ENCODE data around the gene MEN1. TPM values are rescaled to one million over a fixed set of nuclear protein-coding genes. Genes with fewer than 3 reads are reported as not detected.

MEN1 gene
- polyA plus RNA-seq, 3 donors, result 9.4 to 26.2 (median 10.0) TPM

- Mint-ChIP-seq H3K9me3 (no peaks in the 10 kb centered on the region), H3K4me3 (no peak overlapping the region), H3K27ac (no peak overlapping the region), H3K4me1 (no peaks in the 10 kb centered on the region), H3K36me3 (peaks cover 34 to 42% of the 10 kb centered on the region in 2 donors), H3K27me3 (ENCODE audit: low read depth in 3 of 3) (no peaks in the 10 kb centered on the region)
- TF ChIP-seq CTCF (IDR thresholded peaks at IDR 0.05), result no peak
- Histone ChIP-seq H3K9ac (ENCODE audit: insufficient read depth, low read length, poor library complexity, severe bottlenecking) (no peak overlapping the region), H3K4me2 (replicated peaks; ENCODE audit: extremely low read depth, low read length, poor library complexity, severe bottlenecking) (no peak overlapping the region), H3K79me2 (ENCODE audit: insufficient read depth, low read length) (no peaks in the 10 kb centered on the region), H3K27ac (ENCODE audit: low read depth in 1 of 2, low read length in 2 of 2) (no peak overlapping the region), H3K4me1 (ENCODE audit: control insufficient read depth in 1 of 2, insufficient read depth in 2 of 2, low read length in 2 of 2) (no peaks in the 10 kb centered on the region), H3K27me3 (ENCODE audit: control insufficient read depth in 2 of 2, insufficient read depth in 2 of 2, low read length in 2 of 2) (no peaks in the 10 kb centered on the region), H2AFZ (ENCODE audit: insufficient read depth, low read depth, low read length, poor library complexity, severe bottlenecking) (no peak overlapping the region), H3K4me3 (replicated peaks in 1 of 3; ENCODE audit: low read depth in 2 of 3, low read length in 3 of 3) (no peak overlapping the region), H3K36me3 (replicated peaks in 1 of 2; ENCODE audit: control insufficient read depth in 1 of 2, insufficient read depth in 2 of 2, low read length in 2 of 2) (peaks cover 43 to 45% of the 10 kb centered on the region in 2 donors), H4K20me1 (ENCODE audit: insufficient read depth, low read length) (no peaks in the 10 kb centered on the region), H3K9me3 (replicated peaks in 1 of 2; ENCODE audit: control insufficient read depth in 1 of 2, insufficient read depth in 1 of 2, low read length in 2 of 2) (no peaks in the 10 kb centered on the region)
- intact Hi-C loops (cut with micrococcal nuclease), result loop anchor here in 1 of 2 donors (10.0 kb wide), 1 partner anchor 56 kb away; the partner anchor contains the start of gene CDC42BPG
- no peak for DNase-seq
- WGBS (ENCODE audit: insufficient coverage), result 90% methylated on average over 5 of the region's 9 CpGs
Observed at GRCh38 chr11:64788321-64789215, 21.8 kb downstream of the MEN1 start.

GRCh38 chr11:64787526-64788320, 22.6 kb downstream of the MEN1 start:
- H3K27me3 ChIP-seq (ENCODE audit: control insufficient read depth in 2 of 2, insufficient read depth in 2 of 2, low read length in 2 of 2), result no peaks in the 10 kb centered on the region
- peak; percentile 46 to 60 (median 54) for DNase-seq
- intact Hi-C loops (cut with micrococcal nuclease), result loop anchor here in 1 of 2 donors (10.0 kb wide), 1 partner anchor 57 kb away; the partner anchor contains the start of gene CDC42BPG
- H3K9ac ChIP-seq (ENCODE audit: insufficient read depth, low read length, poor library complexity, severe bottlenecking), result no peak overlapping the region
- peak; percentile 82 for TF ChIP-seq CTCF (IDR thresholded peaks at IDR 0.05)
- H3K9me3 ChIP-seq (replicated peaks in 1 of 2; ENCODE audit: control insufficient read depth in 1 of 2, insufficient read depth in 1 of 2, low read length in 2 of 2), result no peaks in the 10 kb centered on the region
- WGBS (ENCODE audit: insufficient coverage), result 17% methylated on average over 8 of the region's 15 CpGs
- no peaks in the 10 kb centered on the region for H3K4me1 ChIP-seq (ENCODE audit: control insufficient read depth in 1 of 2, insufficient read depth in 2 of 2, low read length in 2 of 2)
- H3K4me3 Mint-ChIP-seq, result no peak overlapping the region
- peaks cover 40 to 42% of the 10 kb centered on the region in 2 donors for H3K36me3 ChIP-seq (replicated peaks in 1 of 2; ENCODE audit: control insufficient read depth in 1 of 2, insufficient read depth in 2 of 2, low read length in 2 of 2)
- H3K79me2 ChIP-seq (ENCODE audit: insufficient read depth, low read length), result no peaks in the 10 kb centered on the region
- H3K27ac ChIP-seq (ENCODE audit: low read depth in 1 of 2, low read length in 2 of 2), result no peak overlapping the region
- H3K9me3 Mint-ChIP-seq, result no peaks in the 10 kb centered on the region
- no peak overlapping the region for H3K4me2 ChIP-seq (replicated peaks; ENCODE audit: extremely low read depth, low read length, poor library complexity, severe bottlenecking)
- peak overlapping the region in 3 of 7 donors; percentile 46 to 53 (median 50) for H3K27ac Mint-ChIP-seq
- no peaks in the 10 kb centered on the region for H4K20me1 ChIP-seq (ENCODE audit: insufficient read depth, low read length)
- peaks cover 29 to 34% of the 10 kb centered on the region in 2 donors for H3K36me3 Mint-ChIP-seq
- no peak overlapping the region for H3K4me3 ChIP-seq (replicated peaks in 1 of 3; ENCODE audit: low read depth in 2 of 3, low read length in 3 of 3)
- no peak overlapping the region for H2AFZ ChIP-seq (ENCODE audit: insufficient read depth, low read depth, low read length, poor library complexity, severe bottlenecking)
- H3K27me3 Mint-ChIP-seq (ENCODE audit: low read depth in 3 of 3), result no peaks in the 10 kb centered on the region
- H3K4me1 Mint-ChIP-seq, result no peaks in the 10 kb centered on the region
